GM23248 (cell line): ENCODE measurements around the gene GKAP1.
"Not testable (repeated sequence)": the region's sequence is repeated elsewhere in the genome, so short reads cannot be mapped to it uniquely, and the experiment has no call there.

Experiments
- EZH2 ChIP-seq: fragments of 200-600 bp; sonication (generic); IDR thresholded peaks from 2 replicates; pipeline ENCODE4 v1.6.1; 2018; ENCODE audit warnings: antibody characterized with exemption, mild to moderate bottlenecking; ENCODE audit not compliant: insufficient read depth, poor library complexity, severe bottlenecking
- EZH2phosphoT487 ChIP-seq: fragments of 200-600 bp; sonication (generic); IDR thresholded peaks from 2 replicates; pipeline ENCODE4 v1.6.1; 2018; ENCODE audit warnings: antibody characterized with exemption, moderate library complexity, mild to moderate bottlenecking, low read depth; ENCODE audit not compliant: insufficient read depth

DNA sequence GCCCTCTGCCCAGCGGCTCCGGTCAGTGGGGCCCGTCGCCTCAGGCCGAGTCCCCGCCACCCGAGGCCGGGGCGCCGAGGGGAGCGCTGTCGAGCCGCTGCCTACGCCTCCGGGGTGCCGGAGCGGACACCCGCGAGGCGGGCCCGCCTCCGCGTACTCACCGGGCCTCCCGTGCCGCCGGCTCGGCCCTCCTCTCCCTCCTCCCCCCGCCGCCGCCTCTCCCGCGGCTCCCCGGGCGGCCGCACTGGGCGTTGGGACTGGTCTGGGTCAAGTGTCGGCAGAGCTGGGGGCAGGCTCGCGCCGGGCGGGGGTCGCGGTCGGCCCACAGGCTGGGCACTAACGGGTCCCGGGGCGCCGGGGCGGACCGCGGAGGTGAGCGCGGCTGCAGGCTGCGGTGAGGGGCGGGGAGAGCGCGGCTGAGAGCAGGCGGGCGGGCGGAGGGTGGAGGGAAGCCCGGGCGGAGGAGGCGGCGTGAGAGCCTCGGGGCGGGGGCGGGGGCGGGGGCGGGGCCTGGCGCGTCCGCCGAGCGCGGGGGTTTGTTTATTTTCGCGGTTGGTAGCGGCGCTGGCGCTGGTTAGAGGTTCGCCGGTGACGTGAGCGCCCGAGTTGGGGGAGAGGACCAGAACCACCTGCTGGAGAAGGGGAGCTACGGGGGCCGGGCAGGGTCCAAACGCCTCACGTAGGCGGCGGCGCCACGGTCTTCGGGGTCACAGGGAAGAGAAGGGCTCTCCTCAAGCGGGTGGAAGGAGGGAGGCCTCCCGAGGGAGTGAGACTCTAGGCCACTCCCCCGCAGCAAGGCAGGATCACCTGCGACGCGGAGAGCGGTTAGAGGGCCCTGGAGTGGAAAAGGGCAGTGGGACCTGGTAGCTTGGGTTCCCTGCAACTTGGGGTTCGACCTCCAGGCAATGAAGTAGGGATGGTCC is at the start of gene GKAP1:
- not testable (repeated sequence) for TF ChIP-seq EZH2phosphoT487, EZH2
